VCaP (cell line): ENCODE measurements around the gene SLC38A6.

Experiments used
- H3K27ac ChIP-seq: fragments of 450-650 bp; 2 replicates; pipeline ENCODE4 v1.5.1; 2017
- TF ChIP-seq, protein P1 (sequence below): fragments of 450-650 bp; conservative IDR thresholded peaks from 2 replicates; pipeline ENCODE4 v1.5.1; 2017; ENCODE audit warnings: mild to moderate bottlenecking, moderate library complexity

Gene SLC38A6

DNA sequence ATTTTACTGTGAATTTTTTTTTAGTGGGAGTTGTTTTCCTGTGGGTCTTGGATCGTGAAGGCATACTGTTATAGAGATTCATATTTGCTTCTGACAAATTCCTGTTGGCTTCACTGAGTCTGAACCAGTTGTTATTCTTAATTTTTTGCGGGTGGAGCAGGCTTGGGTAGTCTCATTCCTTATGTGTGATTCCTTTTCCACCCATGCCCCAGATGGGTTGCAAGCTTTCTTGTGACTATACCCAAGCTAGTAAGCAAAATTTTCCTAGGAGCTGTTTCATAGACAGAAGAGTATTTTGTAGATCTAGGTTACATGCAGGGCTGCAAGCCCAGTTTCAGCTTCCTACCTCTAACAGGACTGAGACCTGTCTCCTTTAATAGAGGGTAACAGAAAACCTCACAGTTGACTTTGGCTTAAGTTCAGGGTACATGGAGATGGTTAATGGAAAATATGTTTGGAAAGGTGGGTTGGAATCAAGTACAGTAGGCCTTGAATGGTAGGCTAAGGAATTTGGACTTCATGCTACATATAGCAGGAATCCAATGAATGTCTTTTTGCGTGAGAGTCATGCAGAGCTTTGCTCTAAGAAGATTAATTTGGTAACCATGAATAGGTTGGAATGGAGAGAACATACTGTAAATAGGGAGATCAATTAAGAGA lies 29.1 kb upstream of the SLC38A6 start:
- no peak overlapping the region for H3K27ac ChIP-seq
- TF ChIP-seq, protein P1, sequence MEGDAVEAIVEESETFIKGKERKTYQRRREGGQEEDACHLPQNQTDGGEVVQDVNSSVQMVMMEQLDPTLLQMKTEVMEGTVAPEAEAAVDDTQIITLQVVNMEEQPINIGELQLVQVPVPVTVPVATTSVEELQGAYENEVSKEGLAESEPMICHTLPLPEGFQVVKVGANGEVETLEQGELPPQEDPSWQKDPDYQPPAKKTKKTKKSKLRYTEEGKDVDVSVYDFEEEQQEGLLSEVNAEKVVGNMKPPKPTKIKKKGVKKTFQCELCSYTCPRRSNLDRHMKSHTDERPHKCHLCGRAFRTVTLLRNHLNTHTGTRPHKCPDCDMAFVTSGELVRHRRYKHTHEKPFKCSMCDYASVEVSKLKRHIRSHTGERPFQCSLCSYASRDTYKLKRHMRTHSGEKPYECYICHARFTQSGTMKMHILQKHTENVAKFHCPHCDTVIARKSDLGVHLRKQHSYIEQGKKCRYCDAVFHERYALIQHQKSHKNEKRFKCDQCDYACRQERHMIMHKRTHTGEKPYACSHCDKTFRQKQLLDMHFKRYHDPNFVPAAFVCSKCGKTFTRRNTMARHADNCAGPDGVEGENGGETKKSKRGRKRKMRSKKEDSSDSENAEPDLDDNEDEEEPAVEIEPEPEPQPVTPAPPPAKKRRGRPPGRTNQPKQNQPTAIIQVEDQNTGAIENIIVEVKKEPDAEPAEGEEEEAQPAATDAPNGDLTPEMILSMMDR, result no peak

DNA sequence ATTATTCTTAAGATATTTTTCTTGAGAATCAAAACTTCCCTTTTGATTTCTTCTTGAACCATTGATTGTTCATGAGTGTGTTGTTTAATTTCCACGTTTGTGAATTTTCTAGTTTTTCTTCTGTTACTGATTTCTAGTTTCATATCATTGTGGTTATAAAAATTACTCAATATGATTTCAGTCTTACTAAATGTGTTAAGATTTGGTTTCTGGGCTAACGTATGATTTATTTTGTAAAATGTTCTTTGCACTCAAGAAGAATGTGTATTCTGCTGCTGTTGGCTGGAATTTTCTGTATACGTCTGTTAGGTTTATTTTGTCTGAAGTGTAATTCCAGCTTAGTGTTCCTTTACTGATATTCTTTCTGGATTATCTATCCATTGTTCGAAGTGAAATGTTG lies 24.8 kb upstream of the SLC38A6 start:
- TF ChIP-seq, protein P1, result no peak
- H3K27ac ChIP-seq, result no peak overlapping the region

DNA sequence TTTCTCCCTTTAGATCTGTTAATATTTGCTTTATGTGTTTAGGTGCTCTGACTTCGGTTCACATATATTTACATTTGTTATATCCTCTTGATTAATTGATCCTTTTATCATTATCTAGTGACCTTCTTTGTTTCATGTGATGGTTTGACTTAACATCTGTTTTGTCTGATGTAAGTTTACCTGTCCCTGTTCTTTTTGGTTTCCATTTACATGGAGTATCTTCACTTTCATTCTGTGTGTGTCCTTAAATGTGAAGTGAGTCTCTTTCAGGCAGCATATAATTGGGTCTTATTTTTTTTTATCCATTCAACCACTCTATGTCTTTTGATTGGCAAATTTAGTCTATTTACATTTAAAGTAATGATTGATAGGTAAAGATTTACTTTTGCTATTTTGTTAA lies 24.4 kb upstream of the SLC38A6 start:
- no peak overlapping the region for H3K27ac ChIP-seq
- TF ChIP-seq, protein P1, result no peak

DNA sequence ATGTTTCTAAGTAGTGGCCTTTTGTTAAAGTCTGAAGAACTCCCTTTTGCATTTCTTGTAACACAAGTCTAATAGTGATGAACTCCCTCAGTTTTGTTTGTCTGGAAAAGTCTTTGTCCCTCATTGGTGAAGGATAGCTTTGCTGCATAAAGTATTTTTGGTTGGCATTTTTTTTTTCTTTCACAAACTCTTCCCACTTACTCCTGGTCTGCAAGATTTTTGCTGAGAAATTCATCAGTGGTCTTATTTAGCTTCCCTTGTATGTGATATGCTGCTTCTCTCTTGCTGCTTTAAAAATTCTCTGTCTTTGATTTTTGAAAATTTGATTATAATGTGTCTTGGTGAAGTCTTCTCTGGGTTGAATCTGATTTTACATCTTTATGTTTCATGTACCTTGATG lies 22.9 kb upstream of the SLC38A6 start:
- TF ChIP-seq, protein P1, result no peak
- H3K27ac ChIP-seq, result no peak overlapping the region

DNA sequence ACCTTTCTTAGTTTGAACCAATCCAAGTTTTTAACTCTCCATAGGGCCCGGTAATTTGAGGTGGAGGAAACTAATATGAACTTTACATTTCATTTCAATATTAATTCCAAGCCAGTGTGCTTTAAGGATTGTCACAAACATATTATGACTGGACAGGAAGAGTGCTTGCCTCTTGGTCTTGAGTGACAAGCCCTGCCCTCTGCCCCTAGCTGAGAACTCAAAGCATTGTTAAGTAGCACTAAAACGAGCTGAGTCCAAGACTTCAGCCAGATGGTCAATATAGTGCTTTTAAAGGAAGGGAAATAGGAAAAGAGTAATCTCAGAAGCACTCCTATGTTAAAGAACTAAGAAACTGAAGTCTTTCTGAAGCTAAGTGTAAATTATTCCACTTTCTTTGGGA lies 17.3 kb upstream of the SLC38A6 start:
- TF ChIP-seq, protein P1, result no peak

DNA sequence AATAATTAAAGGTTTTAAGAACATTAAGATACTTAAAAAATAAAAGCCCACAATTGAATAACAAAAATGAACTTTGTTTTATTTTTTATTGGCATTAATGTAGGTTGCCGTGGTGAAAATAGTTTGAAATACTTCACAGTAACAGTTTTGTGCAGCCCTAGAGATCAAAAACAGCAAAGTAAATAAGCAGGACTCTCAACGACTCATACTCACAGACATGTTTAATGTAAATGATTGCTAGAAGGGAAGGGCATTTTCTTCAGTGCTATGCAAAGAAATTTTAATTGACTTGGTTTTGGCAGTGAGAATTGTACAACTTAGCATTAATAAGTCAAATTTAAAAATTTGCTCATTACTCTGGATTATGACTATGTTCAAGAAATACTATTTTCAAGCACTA lies 16.1 kb upstream of the SLC38A6 start:
- H3K27ac ChIP-seq, result no peak overlapping the region
- TF ChIP-seq, protein P1, result no peak

More for the DNA sequence above, 17.3 kb upstream of the SLC38A6 start:
- no peak overlapping the region for H3K27ac ChIP-seq

DNA sequence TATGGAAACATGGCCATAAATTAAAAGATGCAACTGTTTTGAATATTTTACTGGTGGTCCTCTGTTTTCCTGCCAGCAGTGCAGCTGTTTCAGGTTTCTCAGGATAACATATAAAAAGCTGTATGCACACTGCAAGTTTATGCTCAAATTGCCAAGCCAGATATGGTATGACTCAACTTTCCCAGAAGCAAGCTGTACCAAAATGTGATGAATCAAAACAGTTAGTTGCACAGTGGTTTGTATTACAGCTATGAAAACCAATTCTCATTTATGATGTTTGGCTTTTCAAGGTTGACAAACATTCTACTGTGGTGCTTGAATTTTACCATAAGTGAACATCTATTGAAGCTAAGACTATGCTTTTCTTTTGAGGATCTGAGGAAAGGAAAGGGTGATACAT lies 15.6 kb upstream of the SLC38A6 start:
- no peak overlapping the region for H3K27ac ChIP-seq
- TF ChIP-seq, protein P1, result no peak
